WTC11 (cell line): ENCODE measurements around the gene TMEM260. TPM values are rescaled to one million over a fixed set of nuclear protein-coding genes. Genes with fewer than 3 reads are reported as not detected.

Experiments
- ATAC-seq: fragments of 200-7000 bp; cut with Tn5 transposase; 2 replicates; pipeline ENCODE4 v1.10.0; 2021; ENCODE audit warnings: mild to moderate bottlenecking, moderate library complexity
- CTCF ChIA-PET: fragments of 300-600 bp; sonication (Branson Sonifier 250); formaldehyde crosslinking; loops from one replicate; lab custom pipeline; 2021; ENCODE audit warnings: antibody characterized with exemption; lab: Charles Lee
- POLR2A ChIA-PET: fragments of 350-600 bp; sonication (Branson Sonifier 250); formaldehyde crosslinking; loops from one replicate; lab custom pipeline; 2021; ENCODE audit warnings: antibody characterized with exemption; lab: Charles Lee
- DNase-seq: peaks from one replicate; pipeline ENCODE4 v3.0.0; 2021; ENCODE audit warnings: low spot score
- H3K27ac Mint-ChIP-seq: 2 replicates; pipeline ENCODE4 v1.8.0; 2021; ENCODE audit warnings: mixed read lengths
- H3K27me3 Mint-ChIP-seq: 2 replicates; pipeline ENCODE4 v1.8.0; 2021; ENCODE audit warnings: low read depth, mild to moderate bottlenecking, moderate library complexity, mixed read lengths
- H3K36me3 Mint-ChIP-seq: 2 replicates; pipeline ENCODE4 v1.8.0; 2021; ENCODE audit warnings: mixed read lengths
- H3K4me1 Mint-ChIP-seq: 2 replicates; pipeline ENCODE4 v1.8.0; 2022; ENCODE audit warnings: mixed read lengths
- H3K4me3 Mint-ChIP-seq: 2 replicates; pipeline ENCODE4 v1.8.0; 2021; ENCODE audit warnings: mild to moderate bottlenecking, moderate library complexity, mixed read lengths
- H3K9me3 Mint-ChIP-seq: 2 replicates; pipeline ENCODE4 v1.8.0; 2021; ENCODE audit warnings: mixed read lengths
- AR ChIP-seq: fragments of 250-450 bp; sonication (Bioruptor Pico); IDR thresholded peaks from 2 replicates; pipeline ENCODE4 v1.9.0; 2021; ENCODE audit warnings: mild to moderate bottlenecking
- CBFB ChIP-seq: sonication (generic); formaldehyde crosslinking; IDR thresholded peaks from 2 replicates; pipeline ENCODE4 v1.8.1; 2022; ENCODE audit warnings: mild to moderate bottlenecking, low read depth, missing genetic modification reagents
- CDX4 ChIP-seq: fragments of 250-450 bp; sonication (Bioruptor Pico); IDR thresholded peaks from 2 replicates; pipeline ENCODE4 v1.9.0; 2021; ENCODE audit warnings: moderate library complexity, mild to moderate bottlenecking, inconsistent platforms, borderline replicate concordance
- CREM ChIP-seq: sonication (generic); formaldehyde crosslinking; IDR thresholded peaks from 2 replicates; pipeline ENCODE4 v1.8.1; 2022; ENCODE audit warnings: mild to moderate bottlenecking, missing genetic modification reagents, moderate library complexity
- E2F4 ChIP-seq: sonication (generic); formaldehyde crosslinking; IDR thresholded peaks from 2 replicates; pipeline ENCODE4 v1.8.1; 2022; ENCODE audit warnings: low read depth, mild to moderate bottlenecking, moderate library complexity, missing genetic modification reagents, borderline replicate concordance
- EMX1 ChIP-seq: fragments of 250-450 bp; sonication (Bioruptor Pico); IDR thresholded peaks from 2 replicates; pipeline ENCODE4 v1.8.0; 2021; ENCODE audit warnings: mild to moderate bottlenecking
- FOXK1 ChIP-seq: sonication (generic); formaldehyde crosslinking; IDR thresholded peaks from 2 replicates; pipeline ENCODE4 v1.8.0; 2022; ENCODE audit warnings: mild to moderate bottlenecking, moderate library complexity, missing genetic modification reagents
- JAZF1 ChIP-seq: fragments of 250-450 bp; sonication (Bioruptor Pico); IDR thresholded peaks from 2 replicates; pipeline ENCODE4 v1.9.0; 2021; ENCODE audit warnings: moderate library complexity, mild to moderate bottlenecking, inconsistent platforms
- MLX ChIP-seq: sonication (generic); formaldehyde crosslinking; IDR thresholded peaks from 2 replicates; pipeline ENCODE4 v1.8.1; 2023; ENCODE audit warnings: mild to moderate bottlenecking, missing genetic modification reagents, moderate library complexity
- MYBL2 ChIP-seq: sonication (generic); formaldehyde crosslinking; IDR thresholded peaks from 2 replicates; pipeline ENCODE4 v1.8.1; 2023; ENCODE audit warnings: mild to moderate bottlenecking, moderate library complexity, missing genetic modification reagents
- OVOL2 ChIP-seq: fragments of 250-450 bp; sonication (Bioruptor Pico); IDR thresholded peaks from 2 replicates; pipeline ENCODE4 v1.9.0; 2021; ENCODE audit warnings: mild to moderate bottlenecking, borderline replicate concordance
- PRDM15 ChIP-seq: sonication (generic); formaldehyde crosslinking; IDR thresholded peaks from 2 replicates; pipeline ENCODE4 v1.8.0; 2022; ENCODE audit warnings: missing genetic modification reagents
- RELA ChIP-seq: sonication (generic); formaldehyde crosslinking; IDR thresholded peaks from 2 replicates; pipeline ENCODE4 v1.8.1; 2022; ENCODE audit warnings: missing genetic modification reagents, mild to moderate bottlenecking, borderline replicate concordance
- RORB ChIP-seq: fragments of 250-450 bp; sonication (Bioruptor Pico); IDR thresholded peaks from 2 replicates; pipeline ENCODE4 v1.9.0; 2021; ENCODE audit warnings: mild to moderate bottlenecking
- TCF7 ChIP-seq: sonication (generic); formaldehyde crosslinking; IDR thresholded peaks from 2 replicates; pipeline ENCODE4 v1.8.0; 2022; ENCODE audit warnings: mild to moderate bottlenecking, low read depth, missing genetic modification reagents, moderate library complexity
- ZBTB21 ChIP-seq: sonication (generic); formaldehyde crosslinking; IDR thresholded peaks from 2 replicates; pipeline ENCODE4 v1.8.1; 2023; ENCODE audit warnings: mild to moderate bottlenecking, missing genetic modification reagents, borderline replicate concordance
- ZNF121 ChIP-seq: sonication (generic); formaldehyde crosslinking; IDR thresholded peaks from 2 replicates; pipeline ENCODE4 v1.8.0; 2023; ENCODE audit warnings: missing genetic modification reagents
- ZNF263 ChIP-seq: sonication (generic); formaldehyde crosslinking; IDR thresholded peaks from 2 replicates; pipeline ENCODE4 v1.8.1; 2022; ENCODE audit warnings: low read depth, mild to moderate bottlenecking, moderate library complexity, missing genetic modification reagents
- ZNF396 ChIP-seq: fragments of 250-450 bp; sonication (Bioruptor Pico); IDR thresholded peaks from 2 replicates; pipeline ENCODE4 v1.8.0; 2021; ENCODE audit warnings: mild to moderate bottlenecking, moderate library complexity, borderline replicate concordance
- total RNA-seq: library from RNA; stranded (reverse); gene quantifications from 3 replicates; pipeline ENCODE4 v1.2.3, GENCODE V29; 2021

The TMEM260 gene
- total RNA-seq, 1 experiment from 2014 or later: 17.9 TPM

- TF ChIP-seq PRDM15 (CRISPR knock-in tag) (no peak), JAZF1 (CRISPR knock-in tag) (no peak), EMX1 (CRISPR knock-in tag) (no peak), FOXK1 (CRISPR knock-in tag) (no peak), ZNF396 (CRISPR knock-in tag) (no peak), RORB (CRISPR knock-in tag) (no peak), TCF7 (no peak)
These were observed 53.9 kb downstream of the TMEM260 start (continued) for GRCh38 chr14:56633544-56633943.

- ChIA-PET POLR2A (no interaction called here), CTCF (no interaction called here)
- Mint-ChIP-seq H3K9me3 (peaks cover 30% of the 10 kb centered on the region), H3K36me3 (peaks cover 90% of the 10 kb centered on the region), H3K27me3 (no peaks in the 10 kb centered on the region), H3K4me3 (no peak overlapping the region), H3K4me1 (no peaks in the 10 kb centered on the region), H3K27ac (no peak overlapping the region)
- TF ChIP-seq MLX (CRISPR knock-in tag): no peak
- no peak for ATAC-seq
- no peak for DNase-seq
These were observed 55.4 kb downstream of the TMEM260 start for GRCh38 chr14:56635041-56635440.

- no peak for TF ChIP-seq OVOL2 (CRISPR knock-in tag)
- no peak for TF ChIP-seq ZNF263 (CRISPR knock-in tag)
- no peak for TF ChIP-seq CDX4 (CRISPR knock-in tag)
- no peak for TF ChIP-seq ZNF121 (CRISPR knock-in tag)
- no peak for TF ChIP-seq AR (CRISPR knock-in tag)
- no peak for TF ChIP-seq ZBTB21 (CRISPR knock-in tag)
- no peak for TF ChIP-seq MYBL2 (CRISPR knock-in tag)
- no peak for TF ChIP-seq RELA
- no peak for TF ChIP-seq CBFB (CRISPR knock-in tag)
- no peak for TF ChIP-seq CREM (CRISPR knock-in tag)
- TF ChIP-seq MLX (CRISPR knock-in tag): no peak
- TF ChIP-seq EMX1 (CRISPR knock-in tag): no peak
- no peak for TF ChIP-seq E2F4 (CRISPR knock-in tag)
- Mint-ChIP-seq H3K27ac (no peak overlapping the region), H3K27me3 (no peaks in the 10 kb centered on the region; the same call in 1 of the 2 replicates), H3K4me1 (peaks cover 27% of the 10 kb centered on the region), H3K4me3 (no peak overlapping the region), H3K9me3 (no peaks in the 10 kb centered on the region; the same call in 1 of the 2 replicates), H3K36me3 (peaks cover 10% of the 10 kb centered on the region)
- ChIA-PET CTCF (interaction anchor here (1.1 to 1.9 kb wide), 2 partner anchors 58 to 156 kb away, joined by 3 to 6 read pairs; no protein-coding TSS in a partner anchor), POLR2A (no interaction called here)
- ATAC-seq (no peak), DNase-seq (no peak)
These were observed 67.9 kb downstream of the TMEM260 start for GRCh38 chr14:56647493-56647892.
